Panc1 (cell line): Measurements from ENCODE around the gene FGD2.

Experiments
- POLR2AphosphoS5 ChIP-seq: IDR thresholded peaks from 2 replicates; pipeline ENCODE4 v1.6.1; 2012; ENCODE audit warnings: mild to moderate bottlenecking, low read depth, low read length, moderate library complexity
- REST ChIP-seq, 2 experiments: IDR thresholded peaks; 2 replicates each; pipeline ENCODE4 v1.6.1; 2011 to 2012; ENCODE audit warnings: low read depth in 2 of 2, control low read depth in 1 of 2, low read length in 1 of 2, mild to moderate bottlenecking in 1 of 2, moderate library complexity in 1 of 2; ENCODE audit not compliant: insufficient read depth in 1 of 2
- TF ChIP-seq, protein P1 (sequence below): fragments of 450-650 bp; IDR thresholded peaks from 2 replicates; pipeline ENCODE4 v1.5.1; 2017; ENCODE audit warnings: mild to moderate bottlenecking

GRCh38 chr6:37016995-37017394, 11.5 kb downstream of the FGD2 start:
- TF ChIP-seq POLR2AphosphoS5 (no peak), REST (IDR thresholded peaks at IDR 0.05; ENCODE audit: insufficient read depth in 1 of 2, low read depth in 2 of 2, low read length in 1 of 2) (no peak)
- TF ChIP-seq, protein P1, sequence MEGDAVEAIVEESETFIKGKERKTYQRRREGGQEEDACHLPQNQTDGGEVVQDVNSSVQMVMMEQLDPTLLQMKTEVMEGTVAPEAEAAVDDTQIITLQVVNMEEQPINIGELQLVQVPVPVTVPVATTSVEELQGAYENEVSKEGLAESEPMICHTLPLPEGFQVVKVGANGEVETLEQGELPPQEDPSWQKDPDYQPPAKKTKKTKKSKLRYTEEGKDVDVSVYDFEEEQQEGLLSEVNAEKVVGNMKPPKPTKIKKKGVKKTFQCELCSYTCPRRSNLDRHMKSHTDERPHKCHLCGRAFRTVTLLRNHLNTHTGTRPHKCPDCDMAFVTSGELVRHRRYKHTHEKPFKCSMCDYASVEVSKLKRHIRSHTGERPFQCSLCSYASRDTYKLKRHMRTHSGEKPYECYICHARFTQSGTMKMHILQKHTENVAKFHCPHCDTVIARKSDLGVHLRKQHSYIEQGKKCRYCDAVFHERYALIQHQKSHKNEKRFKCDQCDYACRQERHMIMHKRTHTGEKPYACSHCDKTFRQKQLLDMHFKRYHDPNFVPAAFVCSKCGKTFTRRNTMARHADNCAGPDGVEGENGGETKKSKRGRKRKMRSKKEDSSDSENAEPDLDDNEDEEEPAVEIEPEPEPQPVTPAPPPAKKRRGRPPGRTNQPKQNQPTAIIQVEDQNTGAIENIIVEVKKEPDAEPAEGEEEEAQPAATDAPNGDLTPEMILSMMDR = no peak
